Stimulated activated effector memory CD8-positive, alpha-beta T cell treated with anti-CD3 and anti-CD28 coated beads, Interleukin-12 subunit alpha, Interleukin-12 subunit beta, amount 100 ng/mL, for 72 hours (primary cell): ENCODE results near the gene ZNF672.
"Not testable (repeated sequence)": the region's sequence is repeated elsewhere in the genome, so short reads cannot be mapped to it uniquely, and the experiment has no call there.

Experiments
- ATAC-seq: fragments of 150-1000 bp; cut with Tn5 transposase; 2 replicates; pipeline ENCODE4 v1.10.0; 2021
- DNase-seq, 2 donors: peaks; one replicate each; pipeline ENCODE4 v3.0.0; 2021 to 2022; ENCODE audit warnings: low spot score in 2 of 2
- H3K27ac Mint-ChIP-seq: one replicate; pipeline ENCODE4 v1.8.0; 2022; ENCODE audit warnings: mild to moderate bottlenecking, mixed read lengths
- H3K36me3 Mint-ChIP-seq: one replicate; pipeline ENCODE4 v1.8.0; 2022; ENCODE audit warnings: mild to moderate bottlenecking, mixed read lengths
- H3K4me1 Mint-ChIP-seq: one replicate; pipeline ENCODE4 v1.8.0; 2022; ENCODE audit warnings: mixed read lengths
- H3K4me3 Mint-ChIP-seq: one replicate; pipeline ENCODE4 v1.8.0; 2022; ENCODE audit warnings: mild to moderate bottlenecking, mixed read lengths
- H3K9me3 Mint-ChIP-seq: one replicate; pipeline ENCODE4 v1.8.0; 2022; ENCODE audit warnings: mixed read lengths

Gene ZNF672

DNA sequence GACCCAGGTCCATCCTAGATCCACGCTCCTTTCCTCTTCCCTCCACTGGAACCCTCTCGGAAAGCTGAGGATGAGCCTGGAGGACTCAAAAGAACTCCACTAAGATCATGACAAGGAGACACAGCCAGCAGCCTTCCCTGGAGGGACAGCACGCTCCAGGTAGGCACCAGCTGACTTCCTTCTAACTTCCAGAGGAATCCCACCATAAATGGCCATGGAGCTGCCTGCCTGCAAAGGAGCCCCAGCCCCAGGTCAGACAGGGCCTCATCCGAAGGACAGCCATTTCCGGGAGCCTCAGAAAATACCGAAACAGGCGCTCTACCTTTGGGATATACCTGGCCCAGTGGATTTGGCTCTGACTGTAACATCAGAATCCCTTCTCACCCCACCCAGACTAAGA, 16.4 kb upstream of the ZNF672 start:
- Mint-ChIP-seq H3K36me3 (peaks cover 63% of the 10 kb centered on the region), H3K4me1 (peaks cover 85% of the 10 kb centered on the region), H3K9me3 (no peaks in the 10 kb centered on the region), H3K4me3 (no peak overlapping the region), H3K27ac (peak overlapping the region; percentile 72)
- ATAC-seq, result no peak
- DNase-seq, result no peak

GRCh38 chr1:248822148-248823032, 15.6 kb upstream of the ZNF672 start:
- DNase-seq, result no peak
- Mint-ChIP-seq H3K27ac (no peak overlapping the region), H3K9me3 (no peaks in the 10 kb centered on the region), H3K36me3 (peaks cover 57% of the 10 kb centered on the region), H3K4me1 (peaks cover 88% of the 10 kb centered on the region), H3K4me3 (no peak overlapping the region)
- ATAC-seq, result no peak

DNA sequence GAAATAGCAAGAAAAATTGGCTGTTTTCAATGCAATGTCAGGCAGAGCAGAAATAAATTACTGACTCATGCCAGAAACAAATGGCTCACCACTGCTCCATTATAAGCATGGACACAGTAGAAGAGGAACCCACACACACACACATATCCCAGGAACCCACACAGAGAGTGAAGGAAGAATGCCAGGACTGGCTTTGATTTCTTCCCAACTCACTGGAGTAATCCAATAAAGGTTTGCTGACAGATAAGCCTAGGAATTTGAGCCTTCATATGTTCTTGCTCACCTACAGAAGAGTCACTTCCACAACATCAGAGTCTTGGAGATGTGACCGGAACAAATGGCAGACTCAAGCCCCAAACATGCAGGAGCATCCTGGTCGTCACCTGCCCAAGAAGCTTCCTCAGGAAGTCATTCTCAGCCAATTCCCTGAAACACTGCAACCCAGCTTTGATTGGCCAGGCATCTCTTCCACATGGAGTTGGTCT, 14.5 kb upstream of the ZNF672 start:
- Mint-ChIP-seq H3K4me3 (peak overlapping the region; percentile 81), H3K27ac (peak overlapping the region; percentile 98), H3K9me3 (no peaks in the 10 kb centered on the region), H3K4me1 (peaks cover 80% of the 10 kb centered on the region), H3K36me3 (peaks cover 50% of the 10 kb centered on the region)
- no peak for ATAC-seq
- DNase-seq, result no peak

DNA sequence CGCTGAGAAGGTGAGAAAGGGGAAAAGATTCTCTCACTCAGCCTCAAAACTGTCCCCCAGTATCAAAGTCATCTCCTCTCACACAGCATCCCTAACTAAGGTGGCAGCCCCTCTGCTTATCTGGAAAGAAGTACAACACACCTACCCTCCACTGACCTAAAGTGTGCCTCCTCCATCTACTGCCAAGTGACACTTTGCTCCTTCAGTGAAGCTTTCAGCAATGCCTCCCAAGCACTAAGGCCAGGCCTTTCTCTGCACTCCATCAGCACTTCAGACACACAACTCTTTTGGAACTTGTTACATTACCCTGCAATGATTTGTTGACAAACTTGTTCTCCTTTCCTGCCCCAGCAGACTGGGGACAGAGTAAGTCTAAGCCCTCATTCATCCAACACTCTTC, 13.7 kb upstream of the ZNF672 start:
- peak overlapping the region; percentile 98 for H3K27ac Mint-ChIP-seq

GRCh38 chr1:248824701-248825100, 13.3 kb upstream of the ZNF672 start:
- Mint-ChIP-seq H3K27ac (peak overlapping the region; percentile 98), H3K36me3 (peaks cover 40% of the 10 kb centered on the region), H3K9me3 (no peaks in the 10 kb centered on the region), H3K4me3 (peak overlapping the region; percentile 81), H3K4me1 (peaks cover 78% of the 10 kb centered on the region)
- DNase-seq, result no peak
- ATAC-seq, result no peak

More for the DNA sequence above, 13.7 kb upstream of the ZNF672 start:
- Mint-ChIP-seq H3K36me3 (peaks cover 44% of the 10 kb centered on the region), H3K9me3 (no peaks in the 10 kb centered on the region), H3K4me3 (peak overlapping the region; percentile 81), H3K4me1 (peaks cover 79% of the 10 kb centered on the region)
- no peak for ATAC-seq
- DNase-seq, result no peak

GRCh38 chr1:248825136-248825535, 12.9 kb upstream of the ZNF672 start:
- Mint-ChIP-seq H3K9me3 (no peaks in the 10 kb centered on the region), H3K36me3 (peaks cover 36% of the 10 kb centered on the region), H3K4me3 (peak overlapping the region; percentile 81), H3K4me1 (peaks cover 74% of the 10 kb centered on the region), H3K27ac (peak overlapping the region; percentile 98)
- no peak for DNase-seq
- no peak for ATAC-seq

- Mint-ChIP-seq H3K36me3 (peaks cover 35% of the 10 kb centered on the region), H3K27ac (peak overlapping the region; percentile 98), H3K9me3 (no peaks in the 10 kb centered on the region), H3K4me1 (peaks cover 70% of the 10 kb centered on the region), H3K4me3 (peak overlapping the region; percentile 81)
- ATAC-seq, result peak; percentile 0
- peak in 1 of 2 donors; percentile 18 for DNase-seq
Observed at GRCh38 chr1:248825573-248825908, 12.5 kb upstream of the ZNF672 start.

- peak within 1 kb of the TSS; percentile 81 for H3K4me3 Mint-ChIP-seq
- no peaks in the 10 kb centered on the region for H3K9me3 Mint-ChIP-seq
- peak; percentile 76 to 95 for DNase-seq
- ATAC-seq, result peak; percentile 92
- peaks cover 30% of the 10 kb centered on the region for H3K36me3 Mint-ChIP-seq
- peaks cover 64% of the 10 kb centered on the region for H3K4me1 Mint-ChIP-seq
- peak within 1 kb of the TSS; percentile 98 for H3K27ac Mint-ChIP-seq
Observed at GRCh38 chr1:248825909-248826760, 11.9 kb upstream of the ZNF672 start, which contains the start of gene SH3BP5L. SH3BP5L (minus strand) TSS chr1:248825915; CDS start chr1:248824935, 980 bp downstream.

DNA sequence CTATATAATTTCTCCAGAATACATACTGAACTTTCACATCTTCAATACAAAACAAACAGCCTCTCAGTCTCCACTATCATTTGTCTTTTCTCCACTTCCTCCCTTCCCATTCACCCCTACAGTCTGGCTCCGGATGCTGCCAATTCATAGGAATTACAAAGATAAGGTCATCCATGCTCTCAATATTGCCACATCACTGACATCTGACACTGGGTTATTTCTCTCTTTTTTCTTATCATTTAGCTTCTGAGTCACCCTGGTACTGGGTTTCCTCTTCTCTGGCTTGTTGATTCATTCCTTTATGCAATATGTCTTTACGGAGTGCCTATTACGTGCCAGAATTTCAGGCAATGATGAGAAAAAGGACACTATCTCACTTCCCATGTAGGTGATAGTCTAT, 9.2 kb upstream of the ZNF672 start:
- DNase-seq, result no peak

GRCh38 chr1:248830718-248831017, 7.4 kb upstream of the ZNF672 start:
- peaks cover 20% of the 10 kb centered on the region for H3K4me1 Mint-ChIP-seq
- H3K4me3 Mint-ChIP-seq, H3K9me3 Mint-ChIP-seq, DNase-seq, ATAC-seq, H3K36me3 Mint-ChIP-seq, H3K27ac Mint-ChIP-seq: not testable (repeated sequence)

More for the DNA sequence above, 9.2 kb upstream of the ZNF672 start:
- ATAC-seq, result no peak
- peaks cover 16% of the 10 kb centered on the region for H3K36me3 Mint-ChIP-seq
- no peak overlapping the region for H3K4me3 Mint-ChIP-seq
- H3K9me3 Mint-ChIP-seq, result no peaks in the 10 kb centered on the region
- H3K27ac Mint-ChIP-seq, result no peak overlapping the region
- peaks cover 38% of the 10 kb centered on the region for H3K4me1 Mint-ChIP-seq

GRCh38 chr1:248831842-248832241, 6.2 kb upstream of the ZNF672 start:
- Mint-ChIP-seq H3K4me1 (peaks cover 14% of the 10 kb centered on the region), H3K27ac (no peak overlapping the region), H3K36me3 (no peaks in the 10 kb centered on the region), H3K9me3 (no peaks in the 10 kb centered on the region), H3K4me3 (no peak overlapping the region)
- DNase-seq (no peak), ATAC-seq (no peak)

DNA sequence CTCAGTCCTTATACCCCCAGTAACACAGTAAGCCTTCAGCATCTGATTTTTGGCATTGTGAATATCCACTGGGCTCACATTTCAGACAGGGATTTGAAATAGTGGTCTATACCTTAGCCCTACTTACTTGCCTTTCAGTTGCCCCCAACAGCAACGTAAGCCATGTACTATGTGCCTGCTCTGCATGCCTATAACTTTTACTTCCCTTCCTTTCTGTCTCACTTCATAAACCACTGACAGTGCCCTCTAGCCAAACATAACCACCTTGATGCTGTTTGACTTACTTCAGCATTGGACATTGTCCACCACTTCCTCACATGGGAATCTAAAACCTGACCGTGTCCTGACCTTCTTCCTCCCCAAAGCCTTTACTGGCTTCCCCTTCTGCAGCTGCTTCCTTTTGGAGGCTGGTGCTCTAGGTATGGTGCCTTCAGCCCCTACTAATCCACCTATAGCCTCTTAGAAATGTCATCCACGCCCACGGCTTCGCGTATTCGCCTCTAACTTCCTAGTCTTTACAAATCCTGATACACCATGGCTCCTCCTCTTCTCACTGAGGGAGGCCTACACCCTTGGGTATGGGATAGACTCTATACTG, 3.6 kb upstream of the ZNF672 start:
- no peak for ATAC-seq
- no peak overlapping the region for H3K4me3 Mint-ChIP-seq
- H3K36me3 Mint-ChIP-seq, result no peaks in the 10 kb centered on the region
- no peaks in the 10 kb centered on the region for H3K9me3 Mint-ChIP-seq
- no peak overlapping the region for H3K27ac Mint-ChIP-seq
- no peak for DNase-seq
- no peaks in the 10 kb centered on the region for H3K4me1 Mint-ChIP-seq

DNA sequence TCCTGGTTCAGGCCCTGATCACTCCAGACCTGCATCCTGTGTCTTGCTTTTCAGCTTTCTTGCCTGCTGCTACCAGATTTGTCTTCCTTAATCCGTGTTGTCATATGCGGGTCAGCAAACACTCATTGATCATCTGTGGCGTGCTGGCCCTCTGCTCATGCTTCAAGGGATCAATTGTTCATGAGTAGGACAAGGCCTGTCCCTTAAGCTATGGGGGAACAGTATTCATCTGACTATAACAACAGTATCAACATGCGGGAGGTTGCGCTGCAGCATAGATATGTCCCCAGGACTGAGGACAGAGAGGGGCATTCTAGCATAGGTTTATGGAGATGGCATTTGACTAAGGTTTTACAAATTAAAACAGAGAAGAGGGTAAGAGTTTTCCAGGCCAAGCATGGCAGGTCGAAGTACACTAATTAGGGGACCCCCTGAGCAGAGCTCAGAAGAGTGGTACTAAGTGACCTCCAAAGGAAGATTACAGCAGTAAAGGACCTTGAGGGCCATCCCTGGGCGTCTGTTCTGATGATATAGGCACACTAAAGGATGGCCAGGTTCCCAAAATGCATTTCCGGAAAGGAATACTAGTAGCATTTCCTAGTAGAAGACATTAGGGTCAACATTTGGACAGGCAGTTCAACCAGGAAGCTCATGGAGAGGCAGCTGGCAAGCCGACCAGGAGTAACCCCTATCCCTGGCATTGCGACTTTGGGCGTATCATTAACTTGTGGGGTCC, 811 bp upstream of the ZNF672 start:
- Mint-ChIP-seq H3K4me1 (peaks cover 19% of the 10 kb centered on the region), H3K9me3 (no peaks in the 10 kb centered on the region), H3K36me3 (peaks cover 5% of the 10 kb centered on the region), H3K27ac (no peak overlapping the region), H3K4me3 (no peak overlapping the region)
- ATAC-seq (no peak), DNase-seq (no peak)

DNA sequence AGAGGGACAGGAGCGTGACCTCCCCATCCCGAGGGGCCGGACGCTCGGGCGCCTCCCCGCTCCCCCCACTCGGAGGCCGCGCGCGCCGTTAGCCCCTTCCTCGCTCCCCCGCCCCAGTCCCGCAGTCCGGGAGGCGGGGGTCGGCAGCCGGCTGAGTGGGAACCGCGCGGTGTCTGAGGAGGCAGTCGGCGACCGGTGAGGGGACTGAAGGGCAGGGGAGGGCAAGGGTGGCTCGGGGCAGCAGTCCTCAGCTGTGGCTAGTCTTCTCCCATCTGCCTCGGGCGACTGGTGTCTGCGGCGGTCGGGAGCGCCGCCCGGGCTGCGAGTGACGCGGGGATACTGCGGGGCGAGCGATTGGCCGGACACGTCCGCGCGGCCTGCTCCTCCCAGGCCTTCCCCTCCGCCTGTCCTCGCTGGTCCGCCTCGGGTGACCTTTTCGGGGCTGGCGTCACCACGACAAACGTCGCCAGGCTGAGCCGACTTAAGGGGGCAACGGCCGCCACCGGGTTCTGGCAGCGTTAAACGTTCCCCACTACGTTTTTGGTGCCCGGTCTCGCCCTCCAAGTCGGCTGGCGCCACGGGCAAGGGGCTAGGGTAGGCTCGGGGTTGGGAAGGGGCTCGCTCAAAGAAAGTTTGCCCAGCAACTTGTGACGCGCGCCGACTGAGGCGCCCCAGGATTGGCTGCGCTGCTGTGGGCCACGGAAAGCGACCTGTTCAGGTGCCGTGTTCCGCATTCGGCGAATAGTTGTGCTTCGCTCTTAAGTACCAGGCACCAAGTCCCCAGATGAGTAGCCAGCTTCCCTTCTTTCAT, 538 bp downstream of the ZNF672 start:
- Mint-ChIP-seq H3K9me3 (no peaks in the 10 kb centered on the region), H3K4me1 (peaks cover 23% of the 10 kb centered on the region), H3K27ac (no peak overlapping the region), H3K36me3 (peaks cover 5% of the 10 kb centered on the region), H3K4me3 (no peak overlapping the region)
- DNase-seq (peak; percentile 76 to 94), ATAC-seq (peak; percentile 76)
